T-cell (primary cell): ENCODE results near the gene RHBDL2. TPM values are rescaled to one million over a fixed set of nuclear protein-coding genes. Genes with fewer than 3 reads are reported as not detected.

Experiments
- ATAC-seq, 4 experiments: fragments of 200-7000 bp in 3 of 4; fragments of 150-1000 bp in 1 of 4; cut with Tn5 transposase; replicated peaks in 1 of 4; 1 replicate in 3 of 4; 2 replicates in 1 of 4; pipeline ENCODE4 v1.10.0; 2021; ENCODE audit warnings: moderate library complexity in 3 of 4, mild to moderate bottlenecking in 2 of 4, moderate number of reproducible peaks in 1 of 4
- CTCF ChIA-PET, 2 donors: fragments of 300-600 bp; sonication (Branson Sonifier 250); formaldehyde crosslinking; loops; one replicate each; lab custom pipeline; 2022; ENCODE audit warnings: antibody characterized with exemption in 2 of 2; lab: Charles Lee
- POLR2A ChIA-PET, 2 donors: fragments of 300-600 bp; sonication (Branson Sonifier 250); formaldehyde crosslinking; loops; one replicate each; lab custom pipeline; 2022; ENCODE audit warnings: antibody characterized with exemption in 2 of 2; lab: Charles Lee
- DNase-seq, 35 experiments: peaks; one replicate each; pipeline versions ENCODE4 v3.0.0 to v3.0.0-alpha.2; 2013 to 2023
- H3K27ac ChIP-seq: one replicate; pipeline ENCODE4 v1.5.1; 2013; ENCODE audit warnings: low read length
- H3K27me3 ChIP-seq, 2 experiments: replicated peaks in 1 of 2; 1 replicate in 1 of 2; 2 replicates in 1 of 2; pipeline versions ENCODE4 v1.6.1 to v1.7.0; 2013; ENCODE audit warnings: low read length in 1 of 2, mixed read lengths in 1 of 2; ENCODE audit not compliant: control insufficient read depth in 2 of 2, insufficient read depth in 2 of 2; ENCODE audit errors: extremely low read depth in 1 of 2
- H3K36me3 ChIP-seq, 2 donors: 1 replicate in 1 of 2; 2 replicates in 1 of 2; pipeline versions ENCODE4 v1.6.1 to v1.7.0; 2013; ENCODE audit warnings: low read length in 1 of 2; ENCODE audit not compliant: control insufficient read depth in 2 of 2, insufficient read depth in 1 of 2; ENCODE audit errors: extremely low read depth in 1 of 2
- H3K4me1 ChIP-seq, 2 experiments: 1 replicate in 1 of 2; 2 replicates in 1 of 2; pipeline versions ENCODE4 v1.6.1 to v1.7.0; 2013; ENCODE audit warnings: low read length in 2 of 2, mixed read lengths in 1 of 2; ENCODE audit not compliant: insufficient read depth in 2 of 2, control insufficient read depth in 1 of 2; ENCODE audit errors: extremely low read depth in 1 of 2
- H3K4me3 ChIP-seq, 2 donors: 1 replicate in 1 of 2; 2 replicates in 1 of 2; pipeline versions ENCODE4 v1.5.1 to v1.7.0; 2013; ENCODE audit warnings: mild to moderate bottlenecking in 2 of 2, low read length in 1 of 2, moderate library complexity in 1 of 2; ENCODE audit not compliant: control insufficient read depth in 1 of 2; ENCODE audit errors: extremely low read depth in 1 of 2
- H3K9me3 ChIP-seq: 2 replicates; pipeline ENCODE4 v1.7.0; 2013
- H3K27ac Mint-ChIP-seq, 2 donors: one replicate each; pipeline ENCODE4 v1.8.0; 2020 to 2021; ENCODE audit warnings: mild to moderate bottlenecking in 2 of 2, mixed read lengths in 2 of 2
- H3K27me3 Mint-ChIP-seq, 2 donors: one replicate each; pipeline ENCODE4 v1.8.0; 2021 to 2022; ENCODE audit warnings: mixed read lengths in 2 of 2
- H3K36me3 Mint-ChIP-seq: one replicate; pipeline ENCODE4 v1.8.0; 2021; ENCODE audit warnings: mixed read lengths
- H3K4me1 Mint-ChIP-seq, 3 donors: one replicate each; pipeline ENCODE4 v1.8.0; 2020 to 2022; ENCODE audit warnings: mixed read lengths in 3 of 3, mild to moderate bottlenecking in 1 of 3
- H3K4me3 Mint-ChIP-seq, 3 donors: one replicate each; pipeline ENCODE4 v1.8.0; 2020 to 2022; ENCODE audit warnings: mild to moderate bottlenecking in 3 of 3, mixed read lengths in 3 of 3, moderate library complexity in 3 of 3
- H3K9me3 Mint-ChIP-seq, 3 donors: one replicate each; pipeline ENCODE4 v1.8.0; 2020 to 2022; ENCODE audit warnings: mixed read lengths in 3 of 3
- WGBS: methylation state at CpG from one replicate; pipeline ENCODE4 v1.1.5; 2013; ENCODE audit warnings: missing lambda C conversion rate; ENCODE audit not compliant: insufficient coverage; 5-methylcytosine and 5-hydroxymethylcytosine counted together
- total RNA-seq, 35 experiments: library from RNA in 6 of 35; stranded (reverse) in 6 of 35; fragments of 120-200 nt in 1 of 35; gene quantifications; one replicate each; pipeline versions ENCODE4 v1.2.1 to v1.2.4 and lab custom pipeline; 2013 to 2026

RHBDL2 gene
- total RNA-seq, 5 donors from 2014 or later (not counting 1 experiment from before 2014, with no cell fraction given) = not detected

DNA sequence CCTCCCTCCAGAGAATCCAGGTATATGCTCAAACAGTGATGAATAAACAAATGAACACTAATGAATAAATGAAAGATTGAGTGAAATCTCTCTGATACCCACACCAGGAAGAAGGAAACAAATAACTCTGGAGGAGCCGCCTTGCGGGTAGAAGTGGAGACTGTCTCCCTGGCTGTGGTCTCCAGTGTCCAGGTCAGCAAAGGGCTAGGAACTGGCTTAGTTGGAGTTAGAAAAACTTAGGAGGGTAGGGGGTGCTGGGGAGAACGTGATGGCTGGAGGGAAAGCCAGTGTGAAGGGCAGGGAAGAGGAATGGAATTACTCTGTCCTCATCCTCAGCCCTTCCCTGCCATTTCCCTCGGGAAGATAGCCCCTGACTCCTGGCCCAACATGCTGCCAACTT lies 537 bp downstream of the RHBDL2 start:
- H3K4me3 Mint-ChIP-seq = no peak overlapping the region
- H3K27ac ChIP-seq = no peak overlapping the region
- no peaks in the 10 kb centered on the region for H3K36me3 Mint-ChIP-seq
- peaks cover 0 to 7% of the 10 kb centered on the region in 2 experiments for H3K27me3 ChIP-seq
- peaks cover 0 to 7% (median 3%) of the 10 kb centered on the region in 3 donors for H3K4me1 Mint-ChIP-seq
- H3K4me1 ChIP-seq = no peaks in the 10 kb centered on the region
- H3K27ac Mint-ChIP-seq = no peak overlapping the region
- no peak for ATAC-seq
- POLR2A ChIA-PET = no interaction called here
- DNase-seq = no peak
- CTCF ChIA-PET = no interaction called here
- WGBS = 78% methylated on average over 3 of the region's 4 CpGs
- H3K9me3 ChIP-seq = no peaks in the 10 kb centered on the region
- no peaks in the 10 kb centered on the region for H3K27me3 Mint-ChIP-seq
- no peak overlapping the region for H3K4me3 ChIP-seq
- H3K9me3 Mint-ChIP-seq = no peaks in the 10 kb centered on the region
- H3K36me3 ChIP-seq = no peaks in the 10 kb centered on the region

DNA sequence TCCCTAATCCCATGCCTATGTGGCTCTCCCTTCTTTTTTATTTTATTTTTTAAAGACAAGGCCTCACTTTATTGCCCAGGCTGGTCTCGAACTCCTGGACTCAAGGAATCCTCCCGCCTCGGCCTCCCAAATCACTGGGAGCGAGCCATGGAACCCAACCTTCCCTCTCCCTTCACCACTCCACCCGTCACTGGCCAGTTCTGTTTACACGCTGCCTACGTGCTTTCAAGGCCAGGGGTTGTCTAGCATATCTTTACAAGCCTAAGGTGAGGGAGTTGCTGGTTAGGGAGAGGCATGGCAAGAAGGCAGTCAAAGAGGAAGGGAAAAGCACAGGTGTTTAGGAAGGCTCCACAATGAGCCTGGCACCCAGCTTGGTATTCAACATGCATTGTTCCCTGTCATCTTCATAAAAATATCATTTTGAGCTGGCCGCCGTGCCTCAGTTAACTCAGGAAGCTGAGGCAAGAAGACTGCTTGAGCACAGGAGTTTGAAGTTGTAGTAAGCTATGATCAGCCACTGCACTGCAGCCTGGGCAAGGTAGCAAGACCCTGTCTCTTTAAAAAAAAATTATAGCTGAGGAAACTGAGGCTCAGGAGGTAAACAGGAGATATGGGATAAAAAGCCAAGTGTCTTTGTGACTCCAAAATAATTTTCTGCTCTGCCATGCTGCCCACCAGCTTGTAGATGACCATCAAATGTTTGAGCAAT lies 1.1 kb downstream of the RHBDL2 start:
- CTCF ChIA-PET = no interaction called here
- H3K9me3 ChIP-seq = no peaks in the 10 kb centered on the region
- H3K27me3 Mint-ChIP-seq = no peaks in the 10 kb centered on the region

DNA sequence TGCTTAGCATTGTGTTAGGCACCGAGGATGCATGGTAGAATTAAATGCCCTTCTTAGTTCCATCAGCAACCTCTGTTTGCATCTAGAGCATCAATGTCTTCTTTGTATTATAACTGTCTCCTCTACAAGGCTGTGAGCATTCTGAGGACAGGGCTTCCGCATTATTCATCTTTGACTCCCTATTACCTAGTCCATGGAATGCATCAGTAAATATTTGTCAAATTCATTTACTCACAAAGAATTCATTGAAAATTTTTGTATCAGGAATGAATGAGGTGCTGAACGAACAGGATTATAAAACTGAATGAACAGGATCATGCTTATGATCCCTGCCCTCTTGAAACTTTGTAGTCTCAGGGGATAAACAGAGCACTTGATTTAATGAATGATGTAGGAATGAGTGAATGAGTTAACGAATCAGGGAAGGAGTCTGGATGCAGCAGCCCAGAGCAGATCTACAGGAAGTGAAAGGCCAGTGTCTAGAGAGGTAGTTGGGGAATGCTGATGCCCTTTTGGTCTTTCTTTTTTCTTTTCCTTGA lies 2.8 kb downstream of the RHBDL2 start:
- Mint-ChIP-seq H3K4me3 (no peak overlapping the region), H3K27me3 (no peaks in the 10 kb centered on the region), H3K4me1 (no peaks in the 10 kb centered on the region), H3K9me3 (no peaks in the 10 kb centered on the region), H3K36me3 (no peaks in the 10 kb centered on the region), H3K27ac (no peak overlapping the region)
- POLR2A ChIA-PET = no interaction called here
- ATAC-seq = no peak
- Histone ChIP-seq H3K36me3 (no peaks in the 10 kb centered on the region), H3K27me3 (peaks cover 0 to 10% of the 10 kb centered on the region in 2 experiments), H3K27ac (no peak overlapping the region), H3K9me3 (no peaks in the 10 kb centered on the region), H3K4me1 (no peaks in the 10 kb centered on the region), H3K4me3 (no peak overlapping the region)
- CTCF ChIA-PET = no interaction called here
- 75% methylated on average over 2 of the region's 4 CpGs for WGBS
- DNase-seq = no peak

More for the DNA sequence above, 1.1 kb downstream of the RHBDL2 start:
- no peaks in the 10 kb centered on the region for H3K4me1 ChIP-seq
- ATAC-seq = no peak
- no peaks in the 10 kb centered on the region for H3K36me3 ChIP-seq
- H3K27ac ChIP-seq = no peak overlapping the region
- Mint-ChIP-seq H3K9me3 (no peaks in the 10 kb centered on the region), H3K36me3 (no peaks in the 10 kb centered on the region), H3K27ac (no peak overlapping the region), H3K4me3 (no peak overlapping the region), H3K4me1 (peaks cover 0 to 7% (median 3%) of the 10 kb centered on the region in 3 donors)
- no peak for DNase-seq
- no peak overlapping the region for H3K4me3 ChIP-seq
- 93% methylated on average over 5 of the region's 9 CpGs for WGBS
- POLR2A ChIA-PET = no interaction called here
- peaks cover 0 to 10% of the 10 kb centered on the region in 2 experiments for H3K27me3 ChIP-seq

DNA sequence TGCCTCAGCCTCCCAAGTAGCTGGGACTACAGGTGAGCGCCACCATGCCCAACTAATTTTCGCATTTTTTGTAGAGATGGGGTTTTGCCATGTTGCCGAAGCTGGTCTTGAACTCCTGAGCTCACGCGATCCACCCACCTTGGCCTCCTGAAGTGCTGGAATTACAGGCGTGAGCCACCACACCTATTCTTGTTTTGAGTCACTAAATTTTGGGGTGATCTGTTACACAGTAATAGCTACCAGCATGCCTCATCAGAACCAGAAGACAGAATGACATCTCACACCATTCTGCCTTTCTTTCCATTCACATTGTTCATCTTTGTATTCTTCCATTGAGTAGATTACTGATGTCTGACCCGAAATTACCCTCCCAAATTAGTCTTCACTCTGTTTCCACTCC lies 9.1 kb downstream of the RHBDL2 start:
- ChIA-PET POLR2A (no interaction called here), CTCF (no interaction called here)
- Mint-ChIP-seq H3K27ac (no peak overlapping the region), H3K4me1 (peaks cover 0 to 3% (median 0%) of the 10 kb centered on the region in 3 donors), H3K36me3 (no peaks in the 10 kb centered on the region), H3K4me3 (no peak overlapping the region), H3K9me3 (no peaks in the 10 kb centered on the region), H3K27me3 (peaks cover 0 to 2% of the 10 kb centered on the region in 2 donors)
- DNase-seq = no peak
- Histone ChIP-seq H3K9me3 (no peaks in the 10 kb centered on the region), H3K36me3 (no peaks in the 10 kb centered on the region), H3K4me1 (no peaks in the 10 kb centered on the region), H3K4me3 (no peak overlapping the region), H3K27ac (no peak overlapping the region), H3K27me3 (peaks cover 0 to 2% of the 10 kb centered on the region in 2 experiments)
- ATAC-seq = no peak
- WGBS = 40% methylated on average over 4 of the region's 7 CpGs

DNA sequence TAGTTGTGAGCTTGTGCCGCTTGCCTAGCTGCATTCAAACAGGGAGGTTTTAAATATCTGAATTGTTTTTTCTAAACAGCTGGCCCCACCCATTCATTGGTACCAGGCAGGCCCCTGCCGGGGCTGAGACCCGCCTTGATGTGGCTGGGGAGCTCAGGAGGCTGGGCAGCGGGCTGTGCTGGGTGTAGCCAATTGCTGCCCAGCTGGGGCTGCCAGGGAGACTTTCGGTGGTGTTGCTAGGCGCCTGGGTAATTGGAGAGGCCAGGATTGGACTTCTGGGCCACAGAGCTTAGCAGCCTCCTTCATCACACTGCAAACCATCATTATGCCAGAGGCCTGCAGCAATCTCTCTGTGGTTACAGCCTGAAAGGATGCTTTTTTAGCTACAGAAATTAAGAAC lies 12.2 kb downstream of the RHBDL2 start:
- Histone ChIP-seq H3K4me3 (no peak overlapping the region), H3K4me1 (no peaks in the 10 kb centered on the region), H3K9me3 (no peaks in the 10 kb centered on the region), H3K36me3 (no peaks in the 10 kb centered on the region), H3K27ac (no peak overlapping the region), H3K27me3 (no peaks in the 10 kb centered on the region)
- WGBS = no CpG with 5 or more reads among the region's 6 CpGs
- CTCF ChIA-PET = no interaction called here
- ATAC-seq (peak in 1 of 4 experiments; percentile 23), DNase-seq (no peak)
- Mint-ChIP-seq H3K27ac (no peak overlapping the region), H3K36me3 (no peaks in the 10 kb centered on the region), H3K4me1 (peaks cover 0 to 3% (median 0%) of the 10 kb centered on the region in 3 donors), H3K27me3 (peaks cover 0 to 2% of the 10 kb centered on the region in 2 donors), H3K4me3 (no peak overlapping the region), H3K9me3 (no peaks in the 10 kb centered on the region)
- POLR2A ChIA-PET = no interaction called here

DNA sequence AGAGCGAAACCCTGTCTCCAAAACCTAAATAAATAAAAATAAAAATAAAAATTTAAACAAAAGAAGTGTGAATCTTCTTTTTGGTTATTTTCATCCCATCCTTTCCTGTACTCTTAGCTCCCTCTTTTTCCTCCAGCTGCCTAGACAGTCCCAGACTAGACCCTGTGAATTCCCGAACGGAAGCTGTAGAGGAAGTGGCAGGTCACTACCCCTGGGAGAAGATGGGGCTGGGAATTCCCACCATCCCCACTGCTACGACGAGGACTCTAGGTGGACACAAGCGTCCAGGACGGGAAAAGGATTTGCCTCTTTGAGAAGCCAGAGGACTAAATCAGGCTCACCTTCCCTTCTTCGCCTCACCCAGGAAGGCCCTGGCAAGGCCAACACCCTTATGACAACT lies 12.6 kb downstream of the RHBDL2 start:
- Mint-ChIP-seq H3K27me3 (peaks cover 0 to 2% of the 10 kb centered on the region in 2 donors), H3K4me3 (no peak overlapping the region), H3K27ac (no peak overlapping the region), H3K4me1 (peaks cover 0 to 3% (median 0%) of the 10 kb centered on the region in 3 donors), H3K36me3 (no peaks in the 10 kb centered on the region), H3K9me3 (no peaks in the 10 kb centered on the region)
- ATAC-seq (no peak), DNase-seq (no peak)
- WGBS = 100% methylated on average over 2 of the region's 8 CpGs
- Histone ChIP-seq H3K9me3 (no peaks in the 10 kb centered on the region), H3K36me3 (no peaks in the 10 kb centered on the region), H3K4me1 (no peaks in the 10 kb centered on the region), H3K27ac (no peak overlapping the region), H3K4me3 (no peak overlapping the region), H3K27me3 (no peaks in the 10 kb centered on the region)
- POLR2A ChIA-PET = no interaction called here
- CTCF ChIA-PET = no interaction called here
